GM19328 (cell line): ENCODE data around the gene FOXP4.

Source experiments
- ATAC-seq: cut with Tn5 transposase; IDR thresholded peaks from one replicate; pipeline ENCODE4 v1.9.1; 2021; ENCODE audit warnings: mild to moderate bottlenecking, moderate library complexity; ENCODE audit not compliant: unreplicated experiment

FOXP4 gene

DNA sequence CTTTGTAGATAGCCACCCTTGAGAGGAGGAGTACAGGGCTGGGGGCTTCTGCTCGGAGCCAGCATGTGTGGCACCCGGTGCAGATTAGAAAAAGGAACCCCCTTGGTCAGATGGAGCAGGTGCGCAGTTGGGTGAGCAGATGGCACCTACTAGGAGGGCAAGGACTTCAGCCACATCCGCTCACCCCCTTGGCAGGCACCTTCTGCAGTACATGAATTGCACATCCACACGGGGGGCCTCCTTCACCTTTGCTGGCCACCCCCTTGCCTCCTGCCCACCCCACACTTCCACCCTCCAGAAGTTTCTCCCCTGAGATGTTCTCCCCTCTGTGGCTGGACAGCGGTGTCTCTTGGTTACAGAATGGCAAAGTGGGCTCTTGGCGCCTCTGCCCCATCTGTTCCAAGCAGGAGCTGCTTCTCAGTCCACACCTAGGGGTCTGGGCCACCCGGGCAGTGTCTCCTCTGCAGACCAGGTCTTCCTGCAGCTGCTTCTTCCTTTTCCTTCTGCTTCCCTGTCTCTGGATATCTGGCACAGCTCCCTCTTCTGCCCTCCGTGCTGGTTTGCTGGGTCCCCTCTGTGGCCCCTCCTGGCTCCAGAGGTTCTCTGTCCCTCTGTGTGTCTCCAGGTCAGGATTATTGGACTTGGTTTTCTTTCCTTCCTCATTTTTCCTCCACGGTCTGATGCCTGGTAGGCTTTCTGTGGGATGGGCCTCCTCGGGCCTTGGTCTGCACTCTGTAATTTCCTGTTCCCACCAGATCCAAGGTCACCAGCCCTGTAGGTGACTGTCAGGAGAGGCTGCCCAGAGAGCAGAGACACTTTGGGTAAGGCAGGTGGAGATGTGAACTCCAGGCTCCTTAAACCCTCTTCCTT, 96.1 kb downstream of the FOXP4 start:
- ATAC-seq: no peak

DNA sequence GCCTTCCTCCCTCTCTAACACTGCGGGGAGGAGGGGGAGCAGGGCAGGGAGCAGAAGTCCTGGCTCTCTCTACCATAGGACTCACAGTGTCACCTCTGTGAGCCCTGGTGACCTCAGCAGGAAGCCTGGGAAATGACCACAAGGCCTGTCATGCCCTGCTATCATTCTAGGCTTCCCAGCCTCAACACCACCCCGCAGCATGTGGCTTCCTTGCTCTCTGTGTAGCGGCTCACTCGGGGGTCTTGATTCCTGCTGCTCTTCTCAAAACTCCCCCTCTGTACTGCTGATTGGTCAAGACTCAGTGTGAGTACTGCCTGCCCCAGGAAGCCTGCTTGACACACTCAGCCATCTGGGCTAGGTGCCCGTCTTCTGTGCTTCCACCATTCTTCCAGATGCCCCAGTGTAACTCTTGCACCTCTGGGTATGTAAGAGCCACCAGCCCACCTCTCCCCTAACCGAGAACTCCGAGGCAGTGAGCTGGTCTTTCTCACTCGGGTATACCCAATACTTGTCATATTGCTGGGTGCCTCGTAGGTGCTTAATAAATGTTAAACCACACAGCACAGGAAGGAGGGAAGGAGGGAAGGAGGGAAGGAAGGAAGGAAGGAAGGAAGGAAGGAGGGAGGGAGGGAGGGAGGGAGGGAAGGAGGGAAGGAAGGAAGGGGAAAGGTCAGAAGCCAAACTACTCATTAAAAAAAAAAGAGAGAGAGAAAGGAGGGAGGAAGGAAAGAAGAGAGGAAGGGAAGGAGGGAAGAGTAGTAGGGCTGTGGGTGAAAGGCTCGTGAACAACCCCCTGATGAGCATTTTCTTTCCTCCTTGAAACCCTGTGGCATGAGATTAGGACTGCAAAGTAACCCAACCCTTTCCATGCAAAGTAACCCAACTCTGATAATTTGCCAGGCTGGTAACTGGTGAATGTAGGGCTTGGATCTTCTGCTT, 97.0 kb downstream of the FOXP4 start:
- ATAC-seq: no peak

DNA sequence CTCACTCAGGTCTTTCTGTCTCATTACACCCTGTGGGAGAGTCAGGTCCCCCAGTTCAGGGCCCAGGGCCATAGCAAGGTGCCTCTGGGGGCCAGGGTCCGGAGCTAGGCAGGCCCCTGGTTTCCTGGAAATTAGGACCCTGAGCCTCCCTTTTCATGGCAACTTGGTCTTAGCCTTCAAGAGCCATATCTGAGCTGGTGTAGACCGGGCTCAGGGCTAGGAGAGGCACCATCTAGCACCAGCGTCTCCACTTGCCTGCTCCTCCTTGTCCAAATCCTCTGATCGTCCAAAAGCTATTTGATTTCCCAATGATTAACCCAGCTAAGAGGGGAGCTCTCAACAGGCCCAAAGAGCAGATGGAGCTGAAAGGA, 97.7 kb downstream of the FOXP4 start:
- ATAC-seq: no peak

DNA sequence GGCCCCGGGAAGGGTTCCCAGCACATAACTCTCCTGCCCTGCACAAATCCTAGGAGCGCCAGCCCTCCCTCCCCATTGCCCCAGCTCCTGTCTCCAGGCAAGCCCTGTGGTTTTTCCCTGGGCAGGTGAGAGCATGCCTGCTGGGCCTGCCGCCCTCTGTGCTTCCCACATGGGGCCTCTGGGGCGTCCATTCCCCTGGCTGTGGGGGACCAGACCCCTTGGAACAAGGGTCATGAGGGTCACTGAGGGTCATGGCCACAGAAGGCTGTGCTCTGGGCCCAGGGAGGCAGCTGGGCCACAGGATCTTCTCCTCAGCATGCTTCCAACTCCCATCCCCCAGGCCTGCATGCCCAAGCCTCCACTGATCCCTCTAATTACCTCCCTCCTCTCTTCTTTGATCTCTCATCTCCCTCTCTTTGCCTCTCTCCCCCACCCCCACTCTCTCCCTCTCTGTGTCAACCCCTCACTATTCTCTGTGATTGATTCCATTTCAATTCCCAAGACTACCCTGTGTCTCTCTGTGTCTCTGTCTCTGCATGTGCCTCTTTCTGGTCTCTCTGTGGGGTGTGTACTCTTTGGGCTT, 98.2 kb downstream of the FOXP4 start:
- no peak for ATAC-seq

DNA sequence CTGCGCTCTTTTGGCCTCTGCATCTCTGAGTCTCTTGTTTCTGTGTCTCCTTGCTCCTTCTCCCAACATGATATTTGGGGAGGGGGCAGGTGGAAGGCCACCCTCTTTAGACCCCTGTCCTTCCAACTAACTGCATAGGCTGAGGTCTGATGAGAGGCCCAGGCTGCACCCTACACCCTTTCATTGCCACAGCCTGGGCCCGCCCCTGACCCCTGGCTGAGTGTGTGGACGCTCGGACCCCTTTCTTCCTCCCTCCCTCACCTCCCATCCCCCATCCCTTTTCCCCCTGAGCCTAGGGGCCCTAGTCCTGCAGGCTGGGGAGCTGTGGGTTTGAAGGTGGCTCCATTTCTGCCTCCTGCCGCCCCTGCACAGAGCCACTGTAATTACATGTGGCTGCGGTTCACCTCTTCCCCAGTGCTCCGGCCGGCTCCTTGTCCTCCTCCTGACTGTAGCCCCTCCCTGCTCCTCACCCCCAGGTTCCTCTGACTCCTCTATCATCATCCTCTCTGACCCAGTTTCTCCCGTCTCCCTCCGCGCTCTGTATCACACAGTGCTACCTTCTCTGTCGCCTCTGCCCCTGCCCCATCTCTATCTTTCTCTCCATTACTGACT, 98.9 kb downstream of the FOXP4 start:
- no peak for ATAC-seq

DNA sequence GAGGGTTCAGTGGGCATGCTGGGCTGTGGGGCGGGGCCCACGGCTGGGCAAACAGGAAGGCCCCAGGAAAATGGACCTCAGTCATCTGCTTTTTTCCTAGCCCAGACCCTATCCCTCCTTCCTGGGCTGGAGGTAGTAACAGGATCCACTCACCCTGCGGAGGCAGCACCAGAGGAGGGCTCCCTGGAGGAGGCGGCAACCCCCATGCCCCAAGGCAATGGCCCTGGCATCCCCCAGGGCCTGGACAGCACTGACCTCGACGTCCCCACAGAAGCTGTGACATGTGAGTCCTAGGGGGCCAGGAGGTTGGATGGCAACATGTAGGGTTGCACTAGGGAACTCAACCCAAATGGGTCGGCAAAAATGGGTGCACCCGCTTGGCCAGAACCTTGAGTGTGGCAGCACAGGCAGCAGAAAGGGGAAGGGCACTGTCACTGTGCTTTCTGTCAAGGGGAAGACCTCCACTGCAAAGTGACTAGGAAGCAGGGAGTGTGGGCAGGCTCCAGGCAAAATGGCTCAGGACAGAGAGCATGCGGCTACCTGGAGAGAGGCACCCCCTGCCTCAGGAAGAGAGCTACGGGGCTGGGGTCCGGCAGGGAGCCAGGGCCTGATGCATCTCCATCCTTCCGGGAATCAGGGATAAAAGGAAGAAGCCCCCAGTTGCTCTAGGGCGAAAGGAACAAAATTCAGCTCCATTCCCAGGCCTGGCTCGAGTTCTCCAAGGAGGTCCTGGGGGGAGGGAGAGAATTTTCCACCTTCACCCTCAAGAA, 100.0 kb downstream of the FOXP4 start:
- ATAC-seq: no peak

DNA sequence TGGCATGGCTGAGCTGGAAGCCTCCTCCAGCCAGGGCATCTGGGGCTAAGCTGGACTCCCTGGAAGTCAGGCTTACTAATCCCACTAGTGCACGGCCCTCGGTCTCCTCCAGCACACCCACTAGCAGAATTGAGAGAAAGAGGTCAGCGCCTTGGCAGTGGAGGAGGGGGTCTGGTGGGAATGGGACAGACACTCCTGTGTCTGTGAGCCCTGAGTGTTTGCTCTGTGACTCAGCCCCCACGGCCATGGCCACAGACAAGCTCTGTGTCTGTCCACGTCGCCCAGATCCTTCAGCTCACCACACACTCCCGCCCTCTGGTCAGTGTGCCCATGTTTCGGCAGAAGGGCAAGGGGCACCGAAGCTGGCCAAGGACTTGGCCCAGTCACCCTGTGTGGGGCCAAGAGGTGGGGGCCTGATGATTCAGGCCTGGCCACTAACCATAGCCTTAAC, 100.9 kb downstream of the FOXP4 start:
- ATAC-seq: no peak

DNA sequence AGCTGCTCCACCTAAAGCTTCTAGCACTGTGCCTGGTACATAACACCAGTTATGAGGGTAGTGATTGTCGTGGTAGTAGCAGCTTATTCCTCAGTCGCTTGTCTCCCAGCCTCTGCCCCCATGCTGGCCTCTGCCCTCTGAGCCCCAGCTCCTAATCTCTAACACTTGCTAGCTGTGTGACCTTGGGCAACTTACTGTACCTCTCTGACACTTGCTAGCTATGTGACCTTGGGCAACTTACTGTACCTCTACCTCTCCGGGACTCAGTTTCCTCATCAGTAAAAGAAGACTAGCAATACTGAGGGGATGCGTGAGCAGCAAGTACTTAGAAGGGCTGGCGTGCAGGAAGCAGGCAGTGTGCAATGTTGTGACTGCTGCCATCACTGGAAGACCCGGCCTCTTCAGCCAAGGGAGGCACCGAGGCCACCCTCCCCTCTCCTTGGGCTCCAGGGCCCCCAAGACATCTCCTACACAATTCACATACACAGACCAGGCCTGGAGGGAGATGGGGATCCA, 101.9 kb downstream of the FOXP4 start:
- no peak for ATAC-seq

DNA sequence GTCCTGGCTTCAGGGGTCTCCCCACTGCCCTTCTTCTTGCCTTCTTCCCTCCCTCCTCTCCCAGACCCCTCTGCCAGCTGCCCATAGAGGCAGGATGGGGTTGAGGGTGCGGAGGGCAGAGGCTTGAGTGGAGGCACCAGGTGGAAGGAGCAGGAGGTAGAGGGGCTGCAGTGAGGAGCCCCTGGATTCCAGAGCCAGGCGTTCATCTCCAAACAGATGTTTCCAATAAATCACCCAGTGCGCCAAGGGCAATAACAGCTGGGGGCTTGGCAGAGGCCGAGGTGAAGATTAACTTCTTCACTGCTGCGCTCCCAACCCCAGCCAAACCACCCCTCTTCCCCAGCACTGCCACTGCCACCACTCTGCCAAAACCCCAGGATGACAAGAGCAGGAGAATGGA, 102.7 kb downstream of the FOXP4 start:
- ATAC-seq: no peak

DNA sequence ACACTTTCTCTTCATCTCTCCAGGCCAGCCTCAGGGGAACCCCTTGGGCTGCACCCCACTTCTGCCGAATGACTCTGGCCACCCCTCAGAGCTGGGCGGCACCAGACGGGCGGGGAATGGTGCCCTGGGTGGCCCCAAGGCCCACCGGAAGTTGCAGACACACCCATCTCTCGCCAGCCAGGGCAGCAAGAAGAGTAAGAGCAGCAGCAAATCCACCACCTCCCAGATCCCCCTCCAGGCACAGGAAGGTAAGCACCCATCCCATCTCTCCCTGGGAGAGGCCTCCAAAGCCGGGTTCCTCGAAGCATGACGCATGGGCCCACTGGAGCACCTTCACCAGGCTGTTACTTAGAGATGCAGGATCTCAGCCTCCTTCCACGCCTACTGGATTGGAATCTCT, 103.4 kb downstream of the FOXP4 start:
- ATAC-seq: no peak

DNA sequence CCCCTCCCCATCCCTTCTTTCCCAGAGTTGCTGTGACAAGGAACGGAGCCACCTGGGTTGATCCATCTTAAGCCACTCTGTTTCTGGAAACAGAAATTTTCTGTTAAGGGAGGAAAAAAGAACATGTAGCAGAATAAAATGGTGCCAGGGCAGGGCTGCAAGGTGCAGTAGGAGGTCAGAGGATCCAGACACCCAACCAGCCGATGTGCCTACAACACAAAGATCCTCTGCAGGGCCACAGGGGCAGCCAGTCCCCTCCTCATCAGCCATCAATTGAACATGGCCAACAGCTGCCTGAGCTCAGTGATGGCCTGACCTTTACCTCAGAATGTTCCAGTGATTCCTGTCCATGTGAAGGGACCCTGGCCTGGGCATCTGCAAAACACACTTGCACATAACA, 103.9 kb downstream of the FOXP4 start:
- ATAC-seq: no peak

DNA sequence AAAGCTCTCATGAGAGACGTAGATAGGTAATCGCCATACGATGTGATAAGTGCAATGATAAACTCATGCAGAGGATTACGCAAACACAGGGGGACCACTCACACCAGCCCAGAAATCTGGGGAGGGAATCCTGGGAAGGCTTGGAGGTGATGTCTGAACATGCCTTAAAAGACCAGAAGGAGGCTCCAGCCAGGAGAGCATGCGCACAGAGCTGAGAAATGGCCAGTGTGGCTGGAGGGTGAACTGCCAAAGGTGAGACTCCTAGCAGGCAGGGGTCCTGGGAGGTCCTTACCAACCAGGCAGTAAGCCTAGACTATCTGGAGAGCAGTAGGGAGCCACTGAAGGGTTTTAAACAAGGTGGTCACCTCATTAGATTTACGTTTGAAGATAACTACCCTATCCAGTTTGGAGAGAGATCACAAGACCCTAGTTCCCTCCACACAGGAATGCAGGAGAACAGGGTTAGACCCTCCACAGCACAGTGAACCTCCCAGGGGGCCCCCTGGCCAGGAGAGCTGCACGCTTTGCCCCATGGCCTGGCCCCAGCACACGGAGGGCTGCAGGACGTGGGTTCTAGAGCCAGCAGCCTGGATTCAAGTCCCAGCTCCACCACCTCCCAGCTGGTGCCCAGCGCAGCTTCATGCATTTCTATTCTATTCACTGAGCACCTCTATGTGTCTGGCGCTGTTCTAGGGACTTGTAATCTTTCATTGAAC, 105.2 kb downstream of the FOXP4 start:
- ATAC-seq: no peak
